Hippocampal formation (tissue), 2 donors: ENCODE results near the gene ZNF580.

Experiments used
- DNase-seq, 2 donors: peaks; one replicate each; lab custom pipeline; 2025; lab: John Stamatoyannopoulos, UW

Gene ZNF580

DNA sequence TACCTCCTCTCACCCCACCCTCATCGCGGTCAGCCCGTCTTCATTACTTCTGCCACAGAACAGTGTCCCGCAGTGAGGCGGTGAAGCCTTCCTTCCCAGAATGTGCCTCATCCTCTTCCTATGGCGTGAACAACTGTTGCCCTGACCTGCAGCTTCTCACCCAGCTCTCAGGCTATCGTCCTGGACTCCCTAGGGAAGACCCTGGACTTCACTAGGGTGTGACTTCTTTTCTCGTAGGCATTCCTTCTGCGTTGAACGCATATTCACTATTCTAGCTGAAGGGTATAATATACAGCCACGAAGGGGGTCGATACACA, 34.4 kb upstream of the ZNF580 start:
- DNase-seq: no peak

DNA sequence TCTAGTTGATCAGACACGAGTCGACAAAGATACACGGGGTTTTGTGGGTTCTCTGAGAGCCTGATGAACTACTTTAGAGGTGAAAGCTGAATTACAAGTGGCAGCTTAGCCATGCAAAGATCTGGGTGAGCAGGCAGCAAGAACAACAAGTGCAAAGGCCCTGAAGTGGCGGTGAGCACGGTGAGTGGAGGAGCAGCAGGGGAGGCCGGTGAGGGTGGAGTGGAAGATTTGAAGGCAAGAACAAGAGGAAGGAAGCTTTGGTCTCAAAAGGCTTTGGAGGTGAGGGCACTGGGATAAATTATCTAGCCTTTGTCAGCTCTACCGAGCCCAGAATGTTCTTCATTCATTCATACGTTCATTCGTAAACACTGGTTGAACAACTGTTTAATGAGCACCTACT, 34.0 kb upstream of the ZNF580 start:
- DNase-seq: no peak

DNA sequence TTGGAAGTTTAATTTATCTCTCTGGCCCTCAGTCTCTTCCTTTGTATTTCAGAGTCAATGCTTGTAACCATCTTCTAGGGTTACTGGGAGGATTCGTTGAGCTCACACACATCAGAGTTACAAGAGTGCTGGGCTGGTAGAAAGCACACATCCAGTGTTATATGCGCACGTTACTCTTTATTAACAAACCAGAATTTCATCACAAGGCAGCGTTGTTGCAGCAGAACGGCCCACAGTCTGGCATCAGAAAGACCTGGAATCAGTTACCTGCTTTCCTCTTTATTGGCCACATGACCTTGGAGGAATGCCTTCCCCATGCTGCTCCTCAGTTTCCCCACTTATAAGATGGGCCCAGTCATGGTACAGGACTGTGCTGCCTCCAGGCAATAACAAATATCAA, 31.5 kb upstream of the ZNF580 start:
- DNase-seq: no peak

DNA sequence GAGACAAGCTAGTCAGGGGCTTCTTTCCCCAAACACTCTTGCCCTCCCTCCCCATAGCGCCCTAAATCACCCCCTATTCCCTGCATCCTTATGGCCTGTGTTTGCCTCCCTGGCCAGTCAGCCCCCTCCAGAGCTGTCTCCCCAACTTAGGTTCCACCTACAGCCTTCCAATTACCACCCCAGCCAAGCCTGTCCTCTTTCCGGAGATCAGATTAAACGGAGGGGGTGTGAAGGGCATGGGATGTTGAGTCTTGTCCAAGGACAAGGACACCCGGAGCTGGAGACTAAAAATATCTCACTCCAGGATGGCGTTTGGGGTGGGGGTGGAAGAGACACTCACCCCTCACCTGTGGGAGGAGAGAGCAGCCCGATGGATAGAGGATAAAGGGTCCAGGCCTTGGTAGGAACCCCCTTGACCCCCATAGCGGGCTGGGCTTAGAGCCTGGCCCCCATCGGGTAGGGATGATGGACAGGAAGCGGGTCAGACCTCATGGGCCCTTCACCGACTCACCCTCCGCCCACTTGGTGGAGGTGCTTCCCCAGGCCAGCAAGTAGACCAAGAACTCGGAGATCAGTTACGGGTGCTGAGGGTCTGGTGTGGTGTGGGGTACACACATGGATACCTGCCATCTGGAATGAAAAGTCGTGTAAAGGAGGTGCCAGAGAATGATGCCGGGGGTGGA, 29.4 kb upstream of the ZNF580 start:
- DNase-seq: no peak

DNA sequence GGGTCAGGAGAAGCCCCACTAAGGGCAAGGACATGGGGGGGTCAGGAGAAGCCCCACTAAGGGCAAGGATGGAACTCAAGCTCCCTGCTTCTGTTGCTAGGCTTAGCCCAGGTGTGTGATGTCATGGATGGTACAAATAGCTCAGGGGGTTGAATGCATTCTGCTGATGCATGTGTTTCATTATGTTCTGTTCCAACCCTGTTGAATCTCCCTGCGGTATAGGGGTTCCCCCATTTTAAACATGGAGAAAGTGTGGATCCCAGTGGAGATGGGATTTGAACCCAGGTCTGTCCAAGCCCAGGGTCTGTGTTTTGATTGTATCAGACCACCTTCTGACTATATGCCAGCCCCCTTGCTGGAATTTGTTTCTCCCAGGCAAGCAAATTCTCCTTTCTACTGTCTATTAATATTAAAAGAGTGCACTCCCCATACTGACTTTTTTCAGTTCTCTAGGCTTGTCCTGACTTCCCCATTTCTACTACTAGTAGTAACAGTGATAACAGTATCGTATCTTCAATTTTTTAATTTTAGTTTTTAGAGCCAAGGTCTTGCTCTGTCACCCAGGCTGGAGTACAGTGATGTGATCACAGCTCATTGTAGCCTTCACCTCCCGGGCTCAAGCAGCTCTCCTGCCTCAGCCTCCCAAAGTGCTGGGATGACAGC, 28.7 kb upstream of the ZNF580 start:
- no peak for DNase-seq

DNA sequence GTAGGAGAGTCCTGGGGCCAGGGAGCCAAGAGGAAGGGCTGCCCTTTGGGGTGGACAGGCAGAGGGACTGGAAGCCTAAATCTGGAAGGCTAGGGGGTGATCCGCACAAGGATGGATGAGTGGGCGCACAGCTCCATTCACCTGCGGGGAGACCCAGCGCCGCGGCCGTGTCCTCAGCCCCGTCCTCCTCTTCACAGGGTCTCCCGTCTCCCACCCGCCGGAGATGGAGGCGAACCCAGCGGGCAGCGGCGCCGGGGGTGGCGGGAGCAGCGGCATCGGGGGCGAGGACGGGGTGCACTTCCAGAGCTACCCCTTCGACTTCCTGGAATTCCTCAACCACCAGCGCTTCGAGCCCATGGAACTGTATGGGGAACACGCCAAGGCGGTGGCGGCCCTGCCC, 27.4 kb upstream of the ZNF580 start:
- no peak for DNase-seq

DNA sequence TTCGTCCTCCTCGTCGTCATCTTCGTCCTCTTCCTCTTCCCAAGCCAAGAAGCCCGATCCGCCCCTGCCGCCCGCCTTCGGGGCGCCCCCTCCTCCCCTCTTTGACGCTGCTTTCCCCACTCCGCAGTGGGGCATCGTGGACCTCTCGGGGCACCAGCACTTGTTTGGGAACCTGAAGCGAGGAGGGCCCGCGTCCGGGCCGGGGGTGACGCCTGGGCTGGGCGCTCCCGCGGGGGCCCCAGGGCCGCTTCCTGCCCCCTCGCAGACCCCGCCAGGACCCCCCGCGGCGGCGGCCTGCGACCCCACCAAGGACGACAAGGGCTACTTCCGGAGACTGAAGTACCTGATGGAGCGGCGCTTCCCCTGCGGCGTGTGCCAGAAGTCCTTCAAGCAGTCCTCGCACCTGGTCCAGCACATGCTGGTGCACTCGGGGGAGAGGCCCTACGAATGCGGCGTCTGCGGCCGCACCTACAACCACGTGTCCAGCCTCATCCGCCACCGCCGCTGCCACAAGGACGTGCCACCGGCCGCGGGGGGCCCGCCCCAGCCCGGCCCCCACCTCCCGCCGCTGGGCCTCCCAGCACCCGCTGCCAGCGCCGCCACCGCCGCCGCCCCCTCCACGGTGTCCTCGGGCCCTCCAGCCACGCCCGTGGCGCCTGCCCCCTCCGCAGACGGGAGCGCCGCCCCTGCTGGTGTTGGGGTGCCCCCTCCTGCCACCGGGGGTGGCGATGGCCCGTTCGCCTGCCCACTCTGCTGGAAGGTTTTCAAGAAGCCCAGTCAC, 26.7 kb upstream of the ZNF580 start:
- DNase-seq: no peak

DNA sequence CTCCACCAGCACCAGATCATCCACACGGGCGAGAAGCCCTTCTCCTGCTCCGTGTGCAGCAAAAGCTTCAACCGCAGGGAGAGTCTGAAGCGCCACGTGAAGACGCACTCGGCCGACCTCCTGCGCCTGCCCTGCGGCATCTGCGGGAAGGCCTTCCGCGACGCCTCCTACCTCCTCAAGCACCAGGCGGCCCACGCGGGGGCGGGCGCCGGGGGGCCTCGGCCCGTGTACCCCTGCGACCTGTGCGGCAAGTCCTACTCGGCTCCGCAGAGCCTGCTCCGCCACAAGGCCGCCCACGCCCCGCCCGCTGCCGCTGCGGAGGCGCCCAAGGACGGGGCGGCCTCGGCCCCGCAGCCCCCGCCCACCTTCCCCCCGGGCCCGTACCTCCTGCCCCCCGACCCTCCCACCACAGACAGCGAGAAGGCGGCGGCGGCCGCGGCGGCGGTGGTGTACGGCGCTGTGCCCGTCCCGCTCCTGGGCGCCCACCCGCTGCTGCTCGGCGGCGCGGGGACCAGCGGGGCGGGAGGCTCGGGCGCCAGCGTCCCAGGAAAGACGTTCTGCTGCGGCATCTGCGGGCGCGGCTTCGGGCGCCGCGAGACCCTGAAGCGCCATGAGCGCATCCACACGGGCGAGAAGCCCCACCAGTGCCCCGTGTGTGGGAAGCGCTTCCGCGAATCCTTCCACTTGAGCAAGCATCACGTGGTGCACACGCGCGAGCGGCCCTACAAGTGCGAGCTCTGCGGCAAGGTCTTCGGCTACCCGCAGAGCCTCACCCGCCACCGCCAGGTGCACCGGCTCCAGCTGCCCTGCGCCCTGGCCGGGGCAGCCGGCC, 25.9 kb upstream of the ZNF580 start:
- DNase-seq: no peak

DNA sequence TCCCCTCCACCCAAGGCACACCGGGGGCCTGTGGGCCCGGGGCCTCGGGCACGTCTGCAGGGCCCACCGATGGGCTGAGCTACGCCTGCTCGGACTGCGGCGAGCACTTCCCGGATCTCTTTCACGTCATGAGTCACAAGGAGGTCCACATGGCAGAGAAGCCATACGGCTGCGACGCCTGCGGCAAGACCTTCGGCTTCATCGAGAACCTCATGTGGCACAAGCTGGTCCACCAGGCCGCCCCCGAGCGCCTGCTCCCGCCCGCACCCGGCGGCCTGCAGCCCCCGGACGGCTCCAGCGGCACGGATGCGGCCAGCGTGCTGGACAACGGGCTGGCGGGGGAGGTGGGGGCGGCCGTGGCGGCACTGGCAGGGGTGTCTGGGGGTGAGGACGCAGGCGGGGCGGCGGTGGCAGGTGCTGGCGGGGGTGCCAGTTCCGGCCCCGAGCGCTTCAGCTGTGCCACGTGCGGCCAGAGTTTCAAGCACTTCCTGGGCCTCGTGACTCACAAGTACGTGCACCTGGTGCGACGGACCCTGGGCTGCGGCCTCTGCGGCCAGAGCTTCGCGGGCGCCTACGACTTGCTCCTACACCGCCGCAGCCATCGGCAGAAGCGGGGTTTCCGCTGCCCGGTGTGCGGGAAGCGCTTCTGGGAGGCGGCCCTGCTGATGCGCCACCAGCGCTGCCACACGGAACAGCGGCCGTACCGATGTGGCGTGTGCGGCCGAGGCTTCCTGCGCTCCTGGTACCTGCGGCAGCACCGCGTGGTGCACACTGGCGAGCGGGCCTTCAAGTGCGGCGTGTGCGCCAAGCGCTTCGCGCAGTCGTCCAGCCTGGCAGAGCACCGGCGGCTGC, 25.0 kb upstream of the ZNF580 start:
- DNase-seq: no peak

DNA sequence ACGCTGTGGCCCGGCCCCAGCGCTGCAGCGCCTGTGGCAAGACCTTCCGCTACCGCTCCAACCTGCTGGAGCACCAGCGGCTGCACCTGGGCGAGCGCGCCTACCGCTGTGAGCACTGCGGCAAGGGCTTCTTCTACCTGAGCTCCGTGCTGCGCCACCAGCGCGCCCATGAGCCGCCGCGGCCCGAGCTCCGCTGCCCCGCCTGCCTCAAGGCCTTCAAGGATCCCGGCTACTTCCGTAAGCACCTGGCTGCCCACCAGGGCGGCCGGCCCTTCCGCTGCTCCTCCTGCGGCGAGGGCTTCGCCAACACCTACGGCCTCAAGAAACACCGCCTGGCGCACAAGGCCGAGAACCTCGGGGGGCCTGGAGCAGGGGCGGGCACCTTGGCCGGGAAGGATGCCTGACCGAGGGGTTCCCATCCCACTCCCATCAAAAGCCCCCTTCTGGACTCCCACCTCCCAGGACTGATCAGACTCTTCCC, 24.4 kb upstream of the ZNF580 start:
- no peak for DNase-seq

DNA sequence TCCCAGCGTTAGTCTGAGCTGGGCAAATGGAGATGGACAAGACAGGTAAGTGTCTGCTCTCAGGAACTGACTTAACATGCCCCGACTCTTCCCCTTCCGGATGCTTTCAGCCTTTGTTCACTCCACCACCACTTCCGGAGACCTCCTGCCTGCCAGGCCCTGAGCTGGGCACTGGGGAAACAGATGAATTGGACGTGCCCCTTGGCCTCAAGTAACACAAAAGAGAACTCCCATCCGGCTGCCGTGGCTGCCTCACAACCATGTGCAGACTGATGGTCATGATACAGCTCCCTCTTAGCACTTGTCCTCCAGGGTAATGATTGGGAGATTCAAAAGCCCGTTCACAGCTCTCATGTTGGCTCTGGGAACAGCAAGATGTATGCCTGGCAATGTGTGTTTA, 23.4 kb upstream of the ZNF580 start:
- DNase-seq: no peak

DNA sequence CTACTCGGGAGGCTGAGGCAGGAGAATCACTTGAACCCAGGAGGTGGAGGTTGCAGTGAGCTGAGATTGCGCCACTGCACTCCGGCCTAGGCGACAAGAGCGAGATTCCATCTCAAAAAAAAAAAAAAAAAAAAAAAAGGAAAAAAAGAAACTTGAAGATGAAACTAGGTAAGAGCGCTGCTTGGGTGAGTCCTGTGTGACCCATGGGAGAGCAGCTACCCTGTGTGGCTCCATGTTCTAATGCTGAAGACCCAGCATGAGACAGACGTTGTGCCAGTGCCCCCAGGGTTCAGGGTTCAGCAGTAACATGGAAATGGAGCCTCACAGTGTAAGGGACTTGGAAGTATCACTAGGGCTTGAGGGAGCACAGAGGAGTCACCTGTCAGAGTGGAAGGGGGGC, 22.4 kb upstream of the ZNF580 start:
- no peak for DNase-seq

DNA sequence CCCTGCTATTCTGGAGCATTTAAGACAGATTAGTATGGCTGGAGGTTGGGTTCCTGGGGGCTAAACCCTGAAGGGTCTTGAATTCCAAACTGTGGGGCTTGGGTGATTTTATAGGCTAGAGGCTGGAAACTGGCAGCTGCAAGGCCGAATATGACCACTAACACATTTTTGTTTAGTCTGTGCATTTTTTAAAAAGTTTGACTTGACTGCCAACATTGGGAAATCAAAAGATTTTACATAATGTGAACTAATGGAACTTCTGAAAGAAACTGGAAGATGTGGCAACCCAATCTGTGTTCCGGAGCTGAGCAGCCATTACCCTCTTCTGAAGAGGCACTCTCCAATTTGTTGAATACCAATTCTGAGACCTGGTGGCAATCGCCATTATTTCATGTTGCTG, 21.5 kb upstream of the ZNF580 start:
- DNase-seq: no peak

DNA sequence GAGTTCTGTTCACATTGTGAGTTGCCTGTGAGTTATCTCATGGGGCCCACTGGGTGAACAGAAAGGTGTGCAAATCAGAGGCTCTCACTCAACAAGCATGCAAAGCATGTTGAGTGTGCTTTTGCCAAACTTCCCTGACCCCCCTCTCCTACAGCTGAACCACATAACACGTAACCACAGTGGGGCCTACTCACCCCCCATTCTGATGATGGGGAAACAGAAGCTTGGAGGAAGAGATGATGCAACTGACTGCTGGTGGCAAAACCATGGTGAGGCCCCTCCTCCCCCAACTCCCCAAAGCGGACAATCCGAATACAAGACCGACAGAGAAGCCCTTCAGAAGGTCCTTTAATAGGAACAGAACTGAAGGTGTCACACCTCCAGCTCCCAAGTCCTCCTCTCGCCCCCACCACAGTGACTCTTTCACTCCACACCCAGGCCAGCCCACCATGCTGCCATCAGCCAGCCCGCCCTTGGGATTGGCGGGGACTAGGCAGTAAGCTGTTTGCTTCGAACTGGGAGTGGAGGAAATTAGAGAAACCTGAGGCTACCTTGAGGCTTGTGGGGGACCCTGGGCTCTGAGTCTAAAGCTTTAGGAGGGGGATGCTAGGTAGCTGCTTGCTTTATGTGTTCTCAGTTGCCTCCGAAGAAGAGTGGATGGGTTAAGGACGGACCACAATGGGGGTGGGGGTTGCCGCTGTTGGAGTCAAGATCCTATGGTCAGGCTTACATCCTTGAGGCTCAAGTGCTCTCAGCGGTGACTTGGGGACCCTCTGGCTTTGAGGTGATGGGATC, 20.2 kb upstream of the ZNF580 start:
- DNase-seq: no peak

DNA sequence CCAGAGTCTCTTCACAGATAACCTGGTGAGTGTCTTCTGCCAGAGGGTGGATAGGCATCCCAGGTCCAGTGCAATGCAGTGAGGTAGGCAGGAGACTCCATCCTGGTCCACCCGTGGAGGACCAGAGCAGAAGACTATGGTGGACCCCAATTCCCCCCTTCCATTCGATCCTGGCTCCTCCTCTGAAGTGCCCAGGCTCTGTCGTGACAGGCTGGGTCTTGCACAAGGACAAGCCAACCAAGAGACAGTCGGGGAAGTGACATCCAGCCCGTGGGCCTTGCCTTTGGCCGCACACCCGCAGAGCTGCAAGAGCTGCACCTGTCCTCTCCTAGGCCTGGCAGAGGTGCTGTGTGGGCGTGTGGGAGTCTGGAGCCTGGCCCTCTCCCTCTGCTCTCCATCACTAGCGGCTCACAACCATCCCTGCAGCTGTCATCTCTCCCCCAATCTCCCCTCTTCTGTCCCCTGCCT, 19.6 kb upstream of the ZNF580 start:
- DNase-seq: no peak

DNA sequence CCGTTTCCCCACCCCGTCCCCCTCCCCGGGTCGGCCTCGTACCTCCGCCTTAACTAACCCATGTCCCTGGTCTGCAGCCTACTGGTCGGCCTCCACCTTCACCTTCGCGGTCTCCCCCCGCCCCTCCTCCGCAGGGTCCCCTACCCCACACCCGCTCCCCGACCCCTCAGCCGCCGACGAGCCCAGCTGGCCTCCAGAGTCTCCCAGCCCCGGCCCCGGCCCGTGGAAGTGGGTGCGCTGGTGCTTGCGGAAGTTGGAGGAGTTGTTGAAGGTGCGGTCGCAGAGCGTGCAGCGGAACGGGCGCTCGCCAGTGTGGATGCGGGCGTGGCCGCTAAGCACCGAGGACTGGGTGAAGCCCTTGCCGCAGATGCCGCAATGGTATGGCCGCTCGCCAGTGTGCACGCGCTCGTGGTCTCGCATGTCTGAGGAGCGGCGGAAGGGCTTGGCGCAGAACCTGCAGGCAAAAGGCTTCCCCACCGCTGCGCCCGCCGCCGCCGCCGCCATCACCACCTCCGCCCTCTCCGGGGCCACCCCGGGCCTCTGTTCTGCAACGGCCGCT, 19.1 kb upstream of the ZNF580 start:
- no peak for DNase-seq

DNA sequence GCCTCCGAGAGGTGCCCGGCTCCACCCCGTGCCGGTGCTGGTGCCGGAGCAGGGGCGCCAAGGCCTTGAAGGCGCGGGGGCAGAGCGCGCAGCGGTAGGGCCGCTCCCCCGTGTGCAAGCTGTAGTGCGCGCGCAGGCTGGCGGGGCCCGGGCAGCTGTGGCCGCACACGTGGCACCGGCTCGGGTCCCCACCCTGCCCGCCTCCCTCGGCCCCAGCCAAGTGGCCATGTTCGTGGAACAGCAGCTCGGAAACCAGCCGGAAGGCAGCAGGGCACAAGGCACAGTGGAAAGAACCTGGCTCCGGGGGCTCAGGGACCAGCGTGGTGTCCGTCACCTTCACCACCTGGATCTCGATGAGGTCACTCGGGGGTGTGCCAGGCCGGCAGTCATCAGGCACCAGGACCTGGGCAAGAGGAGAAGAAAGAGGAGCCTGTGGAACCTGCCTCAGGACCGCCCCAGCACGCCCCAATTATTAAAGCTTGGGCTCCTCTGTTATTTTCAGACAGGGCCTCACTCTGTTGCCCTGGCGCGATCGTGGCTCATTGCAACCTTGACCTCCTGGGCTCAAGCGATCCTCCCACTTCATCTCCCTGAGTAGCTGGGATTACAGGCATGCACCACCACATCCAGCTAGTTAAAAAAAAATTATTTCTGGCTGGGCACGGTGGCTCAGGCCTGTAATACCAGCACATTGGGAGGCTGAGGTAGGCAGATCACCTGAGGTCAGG, 18.4 kb upstream of the ZNF580 start:
- no peak for DNase-seq

DNA sequence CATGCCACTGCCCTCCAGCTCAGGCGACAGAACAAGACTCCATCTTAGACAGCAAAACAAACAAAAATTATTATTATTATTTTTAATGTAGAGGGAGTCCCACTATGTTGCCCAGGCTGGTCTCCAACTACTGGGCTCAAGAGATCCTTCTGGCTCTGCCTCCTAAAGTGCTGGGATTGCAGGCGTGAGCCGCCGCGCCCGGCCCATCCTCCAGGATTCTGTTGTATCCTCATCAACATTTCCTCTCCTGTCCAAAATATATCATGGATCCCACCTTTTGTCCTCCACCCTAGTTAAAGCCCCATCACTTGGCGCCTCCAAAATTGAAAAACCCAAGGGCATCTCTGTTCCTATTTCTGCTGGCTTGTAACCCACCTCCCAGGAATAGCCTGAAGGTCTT, 17.7 kb upstream of the ZNF580 start:
- DNase-seq: no peak

DNA sequence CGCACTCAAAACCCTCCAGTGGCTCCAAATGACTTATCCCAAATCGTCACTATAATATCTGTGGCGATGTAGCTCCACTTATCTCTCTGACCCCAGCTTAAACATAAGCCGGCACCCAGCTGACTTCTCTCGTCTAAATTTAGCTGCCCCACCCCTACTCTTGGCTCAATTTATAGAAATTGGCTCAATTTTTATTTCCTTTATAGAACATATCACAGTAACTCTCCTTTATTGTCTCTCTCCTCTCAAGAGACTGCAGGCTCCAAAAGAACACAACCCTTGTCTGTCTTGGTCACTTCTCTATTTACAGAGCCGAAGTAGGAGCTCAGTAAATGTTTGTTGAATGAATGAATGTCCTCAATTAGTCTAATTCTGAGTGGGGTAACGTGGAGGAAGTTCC, 17.2 kb upstream of the ZNF580 start:
- DNase-seq: no peak
